Measurements from ENCODE around the gene MAGEA8.
"Not testable (repeated sequence)": the region's sequence is repeated elsewhere in the genome, so short reads cannot be mapped to it uniquely, and the experiment has no call there.

The MAGEA8 gene

GRCh38 chrX:149903889-149904748, 23.1 kb downstream of the MAGEA8 start:
- peak; percentile 11 for DNase-seq (ENCODE audit: low read depth)

- no peak for DNase-seq (ENCODE audit: low read depth)
These were observed 27.3 kb downstream of the MAGEA8 start for GRCh38 chrX:149908308-149908707.

- no peak for DNase-seq (ENCODE audit: low read depth)
These were observed 27.7 kb downstream of the MAGEA8 start for GRCh38 chrX:149908727-149909126.

- DNase-seq (ENCODE audit: low read depth), result no peak
These were observed 28.6 kb downstream of the MAGEA8 start for GRCh38 chrX:149909324-149910177.

- DNase-seq (ENCODE audit: low read depth), result no peak
These were observed 29.3 kb downstream of the MAGEA8 start for GRCh38 chrX:149910178-149910695.

- DNase-seq (ENCODE audit: low read depth), result no peak
These were observed 35.9 kb downstream of the MAGEA8 start for GRCh38 chrX:149916745-149917392.

GRCh38 chrX:149923836-149924235, 42.9 kb downstream of the MAGEA8 start:
- DNase-seq (ENCODE audit: low read depth), result not testable (repeated sequence)

GRCh38 chrX:149924434-149924833, 43.5 kb downstream of the MAGEA8 start:
- DNase-seq (ENCODE audit: low read depth), result not testable (repeated sequence)

- DNase-seq (ENCODE audit: low read depth), result not testable (repeated sequence)
These were observed 46.4 kb downstream of the MAGEA8 start for GRCh38 chrX:149927245-149927963.

GRCh38 chrX:149927964-149928258, 46.9 kb downstream of the MAGEA8 start:
- DNase-seq (ENCODE audit: low read depth), result not testable (repeated sequence)

GRCh38 chrX:149928635-149929034, 47.7 kb downstream of the MAGEA8 start:
- DNase-seq (ENCODE audit: low read depth), result not testable (repeated sequence)

- DNase-seq (ENCODE audit: low read depth), result not testable (repeated sequence)
These were observed 48.4 kb downstream of the MAGEA8 start, which contains the start of gene HSFX4 for GRCh38 chrX:149929400-149929799. HSFX4 (plus strand) TSS chrX:149929573; CDS start chrX:149929645, 72 bp downstream.

GRCh38 chrX:149931355-149931754, 50.4 kb downstream of the MAGEA8 start:
- not testable (repeated sequence) for DNase-seq (ENCODE audit: low read depth)

GRCh38 chrX:149932150-149932549, 51.2 kb downstream of the MAGEA8 start:
- not testable (repeated sequence) for DNase-seq (ENCODE audit: low read depth)

- DNase-seq (ENCODE audit: low read depth), result not testable (repeated sequence)
These were observed 52.0 kb downstream of the MAGEA8 start for GRCh38 chrX:149932970-149933369.

- DNase-seq (ENCODE audit: low read depth), result not testable (repeated sequence)
These were observed 52.6 kb downstream of the MAGEA8 start for GRCh38 chrX:149933547-149933946.

Data from CMK (cell line).